GM12891 (cell line): ENCODE measurements around the gene LGI4.

Source experiments
- PAX5 ChIP-seq: IDR thresholded peaks from 2 replicates; pipeline ENCODE4 v1.6.1; 2011; ENCODE audit warnings: low read length, moderate library complexity, mild to moderate bottlenecking; ENCODE audit not compliant: insufficient read depth, severe bottlenecking
- POLR2A ChIP-seq: IDR thresholded peaks from 2 replicates; pipeline ENCODE4 v1.6.1; 2011; ENCODE audit warnings: low read depth, low read length, control low read depth
- POLR2AphosphoS5 ChIP-seq: IDR thresholded peaks from 2 replicates; pipeline ENCODE4 v1.6.1; 2011; ENCODE audit warnings: low read depth, low read length, control low read depth
- POU2F2 ChIP-seq: IDR thresholded peaks from 2 replicates; pipeline ENCODE4 v1.6.1; 2011; ENCODE audit warnings: low read depth, mild to moderate bottlenecking, control low read depth, low read length, moderate library complexity
- SPI1 ChIP-seq: IDR thresholded peaks from 2 replicates; pipeline ENCODE4 v1.6.1; 2011; ENCODE audit warnings: low read depth, low read length, control low read depth
- TAF1 ChIP-seq: IDR thresholded peaks from 2 replicates; pipeline ENCODE4 v1.6.1; 2011; ENCODE audit warnings: low read depth, low read length, control low read depth

- TF ChIP-seq POLR2A (no peak), POLR2AphosphoS5 (no peak), TAF1 (no peak), POU2F2 (no peak), SPI1 (no peak), PAX5 (no peak)
Observed at GRCh38 chr19:35099155-35099896, 35.5 kb downstream of the LGI4 start.
